K562 treated with DMSO at 1 percent for 48 hours (cell line): ENCODE measurements around the gene TMEM30B. TPM values are rescaled to one million over a fixed set of nuclear protein-coding genes. Genes with fewer than 3 reads are reported as not detected.

Experiments used
- total RNA-seq: library from RNA; unstranded; fragments of 300-600 nt; gene quantifications from 2 replicates; pipeline ENCODE4 v1.2.3, GENCODE V29; 2022; ENCODE audit warnings: low replicate concordance; ENCODE audit errors: extremely low read depth

Gene TMEM30B
- not detected in 2 replicates for total RNA-seq

GRCh38 chr14:61281186-61281947 is at the start of gene TMEM30B:
Gene TMEM30B, minus strand, starts transcription at chr14:61281338. Its CDS starts 191 bp downstream, at chr14:61281147.

GRCh38 chr14:61321385-61322010 is 40.4 kb upstream of the TMEM30B start, which contains the start of gene PRKCH:
Gene PRKCH, plus strand, starts transcription at chr14:61321579. Its CDS starts 523 bp downstream, at chr14:61322102.

Other genes starting within 250 kb of the TMEM30B start
- not detected in 2 replicates for gene PRKCH, start 40.2 kb upstream of the TMEM30B start, total RNA-seq